Measurements from ENCODE around the gene GATC.
"Not testable (repeated sequence)": the region's sequence is repeated elsewhere in the genome, so short reads cannot be mapped to it uniquely, and the experiment has no call there.

Gene GATC

GRCh38 chr12:120437735-120438494, 8.3 kb upstream of the GATC start, which contains the start of gene COX6A1:
Gene COX6A1 (plus strand): TSS chr12:120438113. CDS start chr12:120438127, 14 bp downstream.
- DNase-seq = peak; percentile 100

- DNase-seq = no peak
These were observed 7.6 kb upstream of the GATC start for GRCh38 chr12:120438495-120439198.

DNA sequence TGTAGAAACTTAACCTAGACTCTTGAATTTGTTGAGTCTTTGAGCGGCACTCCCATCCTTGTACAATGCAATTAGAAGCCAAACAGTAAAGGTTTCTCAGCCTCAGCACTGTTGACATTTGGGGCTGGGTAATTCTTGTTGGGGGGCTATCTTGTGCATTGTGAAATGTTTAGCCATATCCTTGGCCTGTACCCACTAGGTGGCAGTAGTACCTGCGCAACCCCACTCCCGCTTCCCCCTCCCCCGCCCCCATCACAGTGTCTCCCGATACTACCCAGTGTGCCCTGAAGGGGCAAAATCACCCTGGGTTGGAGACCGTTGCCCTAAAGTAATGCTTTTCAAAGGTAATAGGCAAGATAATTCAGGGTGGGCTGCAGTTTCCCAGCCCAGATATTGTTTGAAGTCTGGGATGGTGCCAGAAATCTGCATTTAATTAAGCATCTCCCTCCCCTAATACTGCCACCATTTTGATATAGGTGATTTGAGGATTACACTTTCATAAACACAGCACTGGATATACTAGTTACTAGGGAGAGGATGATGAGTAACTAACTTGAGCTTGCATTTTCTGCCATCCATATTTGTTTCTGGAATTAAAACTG, 6.5 kb upstream of the GATC start:
- DNase-seq = peak; percentile 10

DNA sequence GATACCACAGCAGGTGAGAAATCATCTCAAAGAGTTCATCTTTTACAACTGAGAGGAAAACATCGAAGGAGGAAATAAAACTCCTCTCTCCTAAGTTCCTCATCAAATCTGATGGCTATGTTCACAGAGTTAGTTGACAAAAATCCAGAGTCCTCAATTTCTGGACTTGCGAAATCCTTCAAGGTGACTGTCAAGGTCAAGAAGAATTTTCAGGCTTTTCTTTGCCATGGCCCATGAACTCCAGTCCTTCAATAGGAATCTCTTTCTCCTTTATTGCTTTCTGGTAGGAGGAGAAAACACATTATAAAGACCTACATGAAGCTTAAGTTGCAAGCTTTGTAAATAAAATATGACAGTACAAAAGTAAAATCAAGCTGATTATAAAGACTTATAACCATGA, 1.6 kb upstream of the GATC start:
- DNase-seq = no peak

DNA sequence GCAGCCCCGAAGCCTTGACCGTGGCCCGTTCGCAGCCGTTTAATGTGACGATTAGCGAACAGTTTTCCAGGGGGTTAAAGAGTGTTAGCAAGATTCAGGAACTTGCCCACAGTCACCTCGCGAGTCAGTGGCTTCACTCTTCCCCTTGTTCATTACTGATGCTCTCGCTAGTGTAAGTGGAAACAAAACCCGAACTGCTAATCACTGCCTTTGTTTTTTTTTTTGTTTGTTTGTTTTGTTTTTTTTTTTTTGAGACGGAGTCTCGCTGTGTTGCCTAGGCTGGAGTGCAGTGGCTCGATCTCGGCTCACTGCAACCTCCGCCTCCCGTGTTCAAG, 567 bp downstream of the GATC start:
- not testable (repeated sequence) for DNase-seq

DNA sequence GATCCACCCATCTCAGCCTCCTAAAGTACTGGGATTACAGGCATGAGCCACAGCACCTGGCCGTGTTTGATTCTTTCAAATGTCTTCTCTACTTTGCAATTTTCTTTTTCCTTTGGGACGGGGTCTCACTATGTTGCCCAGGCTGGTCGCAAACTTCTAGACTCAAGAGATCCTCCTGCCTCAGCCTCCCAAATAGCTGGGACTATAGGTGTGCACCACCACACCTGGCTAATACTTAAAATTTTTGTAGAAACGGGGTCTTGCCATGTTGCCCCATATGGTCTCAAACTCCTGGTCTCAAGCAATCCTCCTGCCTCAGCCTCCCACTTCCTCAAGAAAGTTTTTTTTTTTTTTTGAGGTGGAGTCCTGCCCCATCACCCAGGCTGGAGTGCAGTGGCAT, 1.7 kb downstream of the GATC start:
- DNase-seq = no peak

GRCh38 chr12:120452524-120452923, 6.3 kb downstream of the GATC start:
- not testable (repeated sequence) for DNase-seq

GRCh38 chr12:120453060-120453750, 7.0 kb downstream of the GATC start:
- DNase-seq = no peak

GRCh38 chr12:120453977-120454376, 7.7 kb downstream of the GATC start:
- DNase-seq = no peak

GRCh38 chr12:120455302-120455701, 9.1 kb downstream of the GATC start:
- no peak for DNase-seq

DNA sequence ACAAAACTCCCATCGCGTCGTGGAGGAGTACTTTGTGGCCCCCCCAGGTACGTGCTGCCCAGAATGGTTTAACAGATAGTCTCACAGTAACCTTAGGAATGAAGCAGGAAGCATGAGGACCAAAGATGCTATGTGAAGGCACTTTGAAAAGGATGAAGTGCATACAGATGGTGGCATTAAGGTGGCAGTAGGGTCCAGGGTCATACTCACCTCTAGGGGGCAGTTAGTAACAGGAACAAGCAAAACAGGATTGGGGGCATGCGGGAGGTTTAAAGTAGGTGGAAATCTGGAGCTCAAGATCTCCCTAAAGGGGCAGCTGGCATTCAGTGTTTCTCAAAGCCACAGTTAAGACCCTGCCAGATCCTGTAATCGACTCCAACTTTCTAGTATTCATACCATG, 10.9 kb downstream of the GATC start:
- no peak for DNase-seq

- no peak for DNase-seq
These were observed 13.9 kb downstream of the GATC start for GRCh38 chr12:120460157-120460556.

DNA sequence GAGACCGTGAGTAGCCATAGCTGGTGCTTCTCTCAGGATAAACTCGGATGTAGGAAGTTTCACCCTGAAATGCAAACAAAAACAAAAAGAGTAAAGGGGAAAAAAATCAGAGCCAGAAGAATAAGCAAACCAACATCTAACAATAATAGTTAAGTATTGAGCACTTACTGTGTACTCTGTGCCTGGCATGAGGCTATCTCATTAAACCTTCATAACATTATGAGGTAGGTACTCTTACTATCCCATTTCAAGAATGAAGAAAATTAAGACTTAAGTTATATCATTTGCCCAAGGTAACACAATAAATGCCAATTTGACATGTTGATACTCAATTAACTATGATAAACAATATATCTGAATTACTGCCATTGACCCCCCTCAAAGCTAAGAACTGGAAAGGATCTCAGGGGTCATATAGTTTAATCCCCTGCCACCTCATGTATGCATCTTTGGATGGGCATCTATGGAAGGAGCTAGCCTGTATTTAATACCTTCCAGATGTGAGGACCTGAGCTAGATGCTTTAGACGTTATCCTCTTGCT, 15.9 kb downstream of the GATC start:
- DNase-seq = no peak

GRCh38 chr12:120463712-120464111, 17.5 kb downstream of the GATC start:
- no peak for DNase-seq

DNA sequence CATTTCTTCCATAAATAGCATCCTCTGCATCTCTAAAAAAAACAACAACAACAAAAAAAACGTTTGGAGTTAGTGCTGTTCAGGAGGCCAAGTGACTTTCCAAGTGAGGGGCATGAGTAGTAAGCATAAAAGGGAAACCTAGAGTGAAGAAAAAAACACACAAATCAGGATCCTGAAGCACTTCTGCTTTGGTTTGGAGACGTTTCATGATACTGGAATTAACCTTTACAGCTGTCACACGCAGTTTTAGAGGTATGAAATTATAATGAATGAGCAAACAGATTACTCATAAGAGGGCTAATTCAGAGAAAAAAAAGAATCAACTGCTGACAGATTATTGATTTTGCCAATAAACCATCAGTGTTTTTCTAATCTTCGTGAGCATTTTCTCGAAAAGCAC, 19.5 kb downstream of the GATC start:
- no peak for DNase-seq

DNA sequence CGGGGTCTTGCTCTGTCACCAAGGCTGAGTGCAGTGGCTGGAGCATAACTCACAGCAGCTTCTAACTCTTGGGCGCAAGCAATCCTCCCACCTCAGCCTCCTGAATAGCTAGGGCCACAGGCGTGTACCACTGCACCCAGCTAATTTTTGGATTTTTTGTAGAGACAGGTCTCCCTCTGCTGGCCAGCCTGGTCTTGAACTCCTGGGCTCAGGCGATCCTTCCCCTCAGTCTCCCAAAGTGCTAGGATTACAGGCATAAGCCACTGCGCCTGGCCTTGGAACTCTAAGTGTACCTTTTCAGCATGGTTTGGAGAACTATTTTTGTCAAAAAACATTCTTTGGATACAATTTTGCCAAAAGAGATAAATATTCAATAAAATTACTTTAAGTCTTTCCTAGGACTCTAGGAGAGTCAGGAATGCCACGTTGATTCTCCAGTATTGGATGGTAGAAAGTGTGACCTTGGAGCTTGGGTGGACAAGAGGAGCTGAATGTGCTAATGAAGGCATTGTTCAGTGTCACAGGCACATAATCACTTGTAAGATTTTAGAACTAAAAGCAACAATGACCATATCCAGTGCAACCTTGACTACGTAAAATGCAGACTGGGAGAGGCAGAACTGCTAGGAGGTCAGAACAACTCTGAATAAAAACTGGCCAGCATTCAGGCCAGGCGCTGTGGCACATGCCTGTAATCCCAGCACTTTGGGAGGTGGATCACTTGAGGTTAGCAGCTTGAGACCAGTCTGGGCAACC, 20.5 kb downstream of the GATC start:
- DNase-seq = no peak

- DNase-seq = no peak
These were observed 21.2 kb downstream of the GATC start for GRCh38 chr12:120467439-120467838.

DNA sequence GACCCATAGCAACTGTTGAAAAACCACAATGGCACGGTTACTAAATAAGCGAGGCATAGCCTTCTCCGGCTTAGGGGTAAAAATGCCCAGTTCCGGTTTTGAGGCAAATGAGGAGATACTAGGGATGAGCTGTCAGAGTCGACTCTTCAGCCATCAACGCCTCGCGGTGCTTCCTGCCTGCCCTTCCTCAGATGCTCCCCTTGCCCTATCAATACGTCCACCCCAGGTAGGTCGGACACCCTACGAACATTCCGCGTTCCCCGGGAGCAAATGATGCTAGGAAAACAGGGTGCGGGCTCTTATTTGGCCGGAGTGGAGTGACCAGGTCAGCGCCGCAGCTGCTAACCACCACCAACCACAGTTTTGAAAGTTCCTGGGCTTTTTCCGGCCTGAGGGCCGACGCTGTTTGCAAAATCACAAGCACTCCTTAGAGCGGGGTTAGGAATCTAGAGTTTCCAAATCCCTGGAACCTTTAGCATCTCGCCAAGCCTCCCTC, 22.1 kb downstream of the GATC start:
- no peak for DNase-seq

GRCh38 chr12:120468821-120469449, 22.7 kb downstream of the GATC start:
- DNase-seq = no peak

DNA sequence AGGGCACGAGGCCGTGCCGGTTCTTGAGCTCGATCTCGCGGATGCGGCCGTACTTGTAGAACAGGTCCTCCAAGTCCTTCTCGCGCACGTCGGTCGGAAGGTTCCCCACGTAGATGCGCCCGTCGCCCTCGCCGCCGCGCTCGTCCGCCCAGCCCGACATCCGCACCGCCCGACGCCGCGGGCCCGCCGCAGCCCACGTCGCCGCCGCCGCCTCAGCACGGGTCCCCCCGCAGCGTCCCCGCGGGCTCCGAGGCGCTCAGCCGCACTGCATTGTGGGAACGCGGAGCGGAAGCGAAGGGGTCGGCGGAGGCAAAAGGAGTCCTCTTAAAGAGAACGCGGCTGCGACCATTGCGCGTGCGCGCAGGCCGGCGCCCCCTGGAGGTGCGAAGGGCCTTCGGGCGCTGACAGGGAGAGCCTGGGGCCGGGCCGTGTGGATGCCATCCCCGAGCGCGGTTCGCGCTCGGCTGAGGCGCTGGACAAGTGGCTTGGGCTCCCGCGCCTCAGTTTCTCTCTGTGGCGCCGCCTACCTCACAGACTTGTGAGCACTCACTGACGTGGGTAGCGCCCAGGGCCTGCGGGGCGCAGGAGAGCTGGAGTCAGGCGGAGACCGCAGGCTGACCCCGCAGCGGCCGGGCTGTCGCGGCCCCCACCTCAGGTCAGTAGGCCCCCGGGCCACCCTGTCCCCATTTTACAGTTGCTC, 23.4 kb downstream of the GATC start, which contains the start of gene SRSF9:
TSS of gene SRSF9 (minus strand) at position 299 of the 700 bp plus-strand sequence. CDS start at position 160, 139 bp downstream.
- peak; percentile 97 for DNase-seq

Data from NCI-H774 (cell line).